Activated naive CD4-positive, alpha-beta T cell treated with anti-CD3 and anti-CD28 coated beads for 36 hours (primary cell): ENCODE results near the gene ZSWIM1. TPM values are rescaled to one million over a fixed set of nuclear protein-coding genes. Genes with fewer than 3 reads are reported as not detected.
A peak's percentile ranks its signal among the peaks of the same experiment; 100 is the strongest.

Experiments
- CTCF ChIA-PET: fragments of 350-600 bp; sonication (Branson Sonifier 250); formaldehyde crosslinking; loops from one replicate; lab custom pipeline; 2021; ENCODE audit warnings: antibody characterized with exemption; lab: Charles Lee
- DNase-seq: peaks from one replicate; pipeline ENCODE4 v3.0.0-alpha.2; 2020
- H3K27ac Mint-ChIP-seq: one replicate; pipeline ENCODE4 v1.8.0; 2021; ENCODE audit warnings: mild to moderate bottlenecking, mixed read lengths
- H3K27me3 Mint-ChIP-seq: one replicate; pipeline ENCODE4 v1.8.0; 2021; ENCODE audit warnings: low read depth, mixed read lengths
- H3K36me3 Mint-ChIP-seq: one replicate; pipeline ENCODE4 v1.8.0; 2021; ENCODE audit warnings: low read depth, mixed read lengths
- H3K4me1 Mint-ChIP-seq: one replicate; pipeline ENCODE4 v1.8.0; 2021; ENCODE audit warnings: low read depth, mixed read lengths
- H3K4me3 Mint-ChIP-seq: one replicate; pipeline ENCODE4 v1.8.0; 2021; ENCODE audit warnings: mild to moderate bottlenecking, moderate library complexity, mixed read lengths
- H3K9me3 Mint-ChIP-seq: one replicate; pipeline ENCODE4 v1.8.0; 2021; ENCODE audit warnings: mixed read lengths
- intact Hi-C: fragments of 100-400 bp; cut with micrococcal nuclease; formaldehyde crosslinking; loops from one replicate; pipeline ENCODE4 v1.15.1; 2023
- total RNA-seq, 2 experiments: library from RNA; stranded (reverse); gene quantifications; one replicate each; pipeline ENCODE4 v1.2.3, GENCODE V29; 2021

ZSWIM1 gene
- total RNA-seq, 2 experiments from 2014 or later, result 8.2 to 8.4 TPM

GRCh38 chr20:45878076-45878761 lies 2.8 kb upstream of the ZSWIM1 start:
- no peak overlapping the region for H3K4me3 Mint-ChIP-seq
- intact Hi-C loops, result no loop called here
- CTCF ChIA-PET, result interaction anchor here (0.7 to 1.0 kb wide), 2 partner anchors 11 to 12 kb away, joined by 3 to 4 read pairs; no protein-coding TSS in a partner anchor
- H3K27me3 Mint-ChIP-seq, result no peaks in the 10 kb centered on the region
- H3K9me3 Mint-ChIP-seq, result no peaks in the 10 kb centered on the region
- H3K27ac Mint-ChIP-seq, result no peak overlapping the region
- DNase-seq, result no peak
- H3K36me3 Mint-ChIP-seq, result peaks cover 7% of the 10 kb centered on the region
- peaks cover 22% of the 10 kb centered on the region for H3K4me1 Mint-ChIP-seq

- Mint-ChIP-seq H3K36me3 (peaks cover 12% of the 10 kb centered on the region), H3K27me3 (no peaks in the 10 kb centered on the region), H3K4me1 (peaks cover 49% of the 10 kb centered on the region), H3K27ac (peak overlapping the region; percentile 61), H3K9me3 (no peaks in the 10 kb centered on the region), H3K4me3 (peak overlapping the region; percentile 57)
- CTCF ChIA-PET, result interaction anchor here (0.6 to 1.9 kb wide), 2 partner anchors 21 to 84 kb away, joined by 3 to 4 read pairs; no protein-coding TSS in a partner anchor
- intact Hi-C loops, result no loop called here
- no peak for DNase-seq
Observed at GRCh38 chr20:45882469-45883099, 1.6 kb downstream of the ZSWIM1 start.

GRCh38 chr20:45883100-45883469 lies 2.1 kb downstream of the ZSWIM1 start:
- H3K9me3 Mint-ChIP-seq, result no peaks in the 10 kb centered on the region
- peaks cover 49% of the 10 kb centered on the region for H3K4me1 Mint-ChIP-seq
- H3K36me3 Mint-ChIP-seq, result peaks cover 12% of the 10 kb centered on the region
- peak overlapping the region; percentile 61 for H3K27ac Mint-ChIP-seq
- CTCF ChIA-PET, result interaction anchor here (0.9 to 1.9 kb wide), 2 partner anchors 14 to 85 kb away, joined by 3 to 4 read pairs; no protein-coding TSS in a partner anchor
- no peak for DNase-seq
- intact Hi-C loops, result no loop called here
- no peak overlapping the region for H3K4me3 Mint-ChIP-seq
- H3K27me3 Mint-ChIP-seq, result no peaks in the 10 kb centered on the region

GRCh38 chr20:45886590-45887345 lies 5.7 kb downstream of the ZSWIM1 start:
- Mint-ChIP-seq H3K36me3 (peaks cover 10% of the 10 kb centered on the region), H3K4me1 (peaks cover 49% of the 10 kb centered on the region), H3K27ac (no peak overlapping the region), H3K27me3 (no peaks in the 10 kb centered on the region), H3K9me3 (no peaks in the 10 kb centered on the region), H3K4me3 (no peak overlapping the region)
- no peak for DNase-seq
- CTCF ChIA-PET, result no interaction called here
- intact Hi-C loops, result no loop called here

GRCh38 chr20:45887346-45887715 lies 6.3 kb downstream of the ZSWIM1 start, which contains the start of gene SPATA25:
SPATA25 (minus strand) TSS chr20:45887622; CDS start chr20:45887590, 32 bp downstream.
- CTCF ChIA-PET, result no interaction called here
- Mint-ChIP-seq H3K36me3 (peaks cover 10% of the 10 kb centered on the region), H3K27me3 (no peaks in the 10 kb centered on the region), H3K27ac (no peak within 1 kb of the TSS), H3K4me3 (no peak within 1 kb of the TSS), H3K9me3 (no peaks in the 10 kb centered on the region), H3K4me1 (peaks cover 51% of the 10 kb centered on the region)
- DNase-seq, result no peak
- intact Hi-C loops, result no loop called here

- Mint-ChIP-seq H3K27ac (no peak overlapping the region), H3K9me3 (no peaks in the 10 kb centered on the region), H3K4me3 (no peak overlapping the region), H3K4me1 (peaks cover 44% of the 10 kb centered on the region), H3K36me3 (peaks cover 5% of the 10 kb centered on the region), H3K27me3 (no peaks in the 10 kb centered on the region)
- no peak for DNase-seq
- CTCF ChIA-PET, result interaction anchor here (0.5 to 2.1 kb wide), 2 partner anchors 89 to 1670 kb away, joined by 3 to 8 read pairs; no protein-coding TSS in a partner anchor
- intact Hi-C loops, result no loop called here
Observed at GRCh38 chr20:45888681-45889080, 7.7 kb downstream of the ZSWIM1 start.

GRCh38 chr20:45890077-45890984 lies 9.3 kb downstream of the ZSWIM1 start:
- intact Hi-C loops, result loop anchor here (2.0 kb wide), 3 partner anchors 34 to 66 kb away; partner anchors contain the start of genes ACOT8, SNX21 and ZSWIM3
- peak overlapping the region; percentile 89 for H3K4me3 Mint-ChIP-seq
- CTCF ChIA-PET, result interaction anchor here (1.1 to 2.3 kb wide), 8 partner anchors 10 to 91 kb away, joined by 3 to 8 read pairs (median 5); no protein-coding TSS in a partner anchor

DNA sequence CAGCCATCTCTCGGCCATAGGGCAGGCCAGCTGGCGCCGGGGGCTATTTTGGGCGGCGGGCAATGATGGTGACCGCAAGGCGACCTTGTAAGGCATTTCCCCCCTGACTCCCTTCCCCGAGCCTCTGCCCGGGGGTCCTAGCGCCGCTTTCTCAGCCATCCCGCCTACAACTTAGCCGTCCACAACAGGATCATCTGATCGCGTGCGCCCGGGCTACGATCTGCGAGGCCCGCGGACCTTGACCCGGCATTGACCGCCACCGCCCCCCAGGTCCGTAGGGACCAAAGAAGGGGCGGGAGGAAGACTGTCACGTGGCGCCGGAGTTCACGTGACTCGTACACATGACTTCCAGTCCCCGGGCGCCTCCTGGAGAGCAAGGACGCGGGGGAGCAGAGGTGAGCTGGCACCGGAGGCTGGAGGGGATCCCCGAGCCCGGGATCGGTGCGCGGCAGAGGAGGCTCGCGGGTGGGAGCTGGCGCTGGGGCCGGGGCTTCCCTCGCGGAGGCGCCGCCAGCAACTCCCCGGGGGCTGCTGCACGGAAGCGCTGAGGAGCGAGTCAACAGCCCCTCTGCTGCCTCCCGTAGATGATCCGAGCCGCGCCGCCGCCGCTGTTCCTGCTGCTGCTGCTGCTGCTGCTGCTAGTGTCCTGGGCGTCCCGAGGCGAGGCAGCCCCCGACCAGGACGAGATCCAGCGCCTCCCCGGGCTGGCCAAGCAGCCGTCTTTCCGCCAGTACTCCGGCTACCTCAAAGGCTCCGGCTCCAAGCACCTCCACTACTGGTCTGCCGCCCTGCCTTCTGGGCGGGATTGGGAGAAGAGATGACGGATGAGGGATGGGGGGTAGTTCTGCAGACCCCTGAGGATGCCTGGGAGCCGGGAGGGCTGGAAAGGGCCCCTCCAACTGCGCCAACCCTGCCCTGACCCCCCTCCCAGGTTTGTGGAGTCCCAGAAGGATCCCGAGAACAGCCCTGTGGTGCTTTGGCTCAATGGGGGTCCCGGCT lies 10.3 kb downstream of the ZSWIM1 start, which contains the start of the genes CTSA and NEURL2:
Gene CTSA, plus strand, starts transcription at position 351 of the 999 bp plus-strand sequence. Its CDS starts 234 bp downstream, at position 585.
Gene NEURL2, minus strand, starts transcription at position 224 of the 999 bp plus-strand sequence. Its CDS starts 217 bp downstream, at position 7.
- no peaks in the 10 kb centered on the region for H3K27me3 Mint-ChIP-seq
- intact Hi-C loops, result loop anchor here (1.0 to 2.0 kb wide), 7 partner anchors 10 to 81 kb away; partner anchors contain the start of genes ACOT8, SNX21, ZNF335 and ZSWIM1
- H3K4me3 Mint-ChIP-seq, result peak within 1 kb of the TSS; percentile 89
- CTCF ChIA-PET, result interaction anchor here (0.6 to 2.3 kb wide), 7 partner anchors 9 to 92 kb away, joined by 3 to 8 read pairs (median 5); partner anchors contain the start of gene ZSWIM1
- peak within 1 kb of the TSS; percentile 84 for H3K27ac Mint-ChIP-seq
- H3K9me3 Mint-ChIP-seq, result no peaks in the 10 kb centered on the region
- peaks cover 5% of the 10 kb centered on the region for H3K36me3 Mint-ChIP-seq
- peaks cover 22% of the 10 kb centered on the region for H3K4me1 Mint-ChIP-seq
- peak; percentile 91 for DNase-seq

More at GRCh38 chr20:45890077-45890984, 9.3 kb downstream of the ZSWIM1 start:
- Mint-ChIP-seq H3K9me3 (no peaks in the 10 kb centered on the region), H3K36me3 (peaks cover 5% of the 10 kb centered on the region), H3K4me1 (peaks cover 30% of the 10 kb centered on the region), H3K27me3 (no peaks in the 10 kb centered on the region), H3K27ac (peak overlapping the region; percentile 50)
- peak; percentile 63 for DNase-seq

DNA sequence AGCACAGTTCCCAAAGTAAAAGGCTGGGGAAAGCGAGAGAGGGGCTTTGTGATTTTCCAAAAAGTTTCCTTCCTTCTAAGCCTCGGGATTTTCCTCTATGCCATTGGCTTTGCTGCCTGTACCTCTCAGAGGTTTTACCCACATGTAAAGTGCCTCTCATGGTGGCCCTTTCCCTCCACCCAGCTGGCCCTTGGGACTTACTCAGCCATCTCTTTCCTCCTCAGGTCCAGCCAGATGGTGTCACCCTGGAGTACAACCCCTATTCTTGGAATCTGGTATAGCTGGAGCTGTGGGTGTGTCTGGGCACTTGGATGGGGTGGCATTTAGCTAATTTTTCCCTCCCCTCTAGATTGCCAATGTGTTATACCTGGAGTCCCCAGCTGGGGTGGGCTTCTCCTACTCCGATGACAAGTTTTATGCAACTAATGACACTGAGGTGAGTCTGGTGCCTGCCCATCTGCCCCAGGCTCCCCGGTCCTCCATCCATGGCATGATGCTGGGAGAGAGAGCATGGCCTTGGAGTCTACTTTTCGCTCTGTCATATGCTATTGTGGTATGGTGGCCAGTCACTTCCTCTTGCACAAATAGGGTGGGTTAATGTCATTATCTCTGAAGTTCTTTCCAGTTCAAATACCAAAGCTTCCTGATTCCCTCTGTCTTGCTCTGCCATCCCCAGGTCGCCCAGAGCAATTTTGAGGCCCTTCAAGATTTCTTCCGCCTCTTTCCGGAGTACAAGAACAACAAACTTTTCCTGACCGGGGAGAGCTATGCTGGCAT lies 11.2 kb downstream of the ZSWIM1 start:
- Mint-ChIP-seq H3K27me3 (no peaks in the 10 kb centered on the region), H3K27ac (no peak overlapping the region), H3K4me3 (peak overlapping the region; percentile 89), H3K9me3 (no peaks in the 10 kb centered on the region), H3K36me3 (peaks cover 5% of the 10 kb centered on the region), H3K4me1 (peaks cover 22% of the 10 kb centered on the region)
- intact Hi-C loops, result no loop called here
- DNase-seq, result no peak
- CTCF ChIA-PET, result interaction anchor here (0.9 to 1.4 kb wide), 4 partner anchors 8 to 657 kb away, joined by 3 to 5 read pairs (median 4); no protein-coding TSS in a partner anchor
